Breast epithelium (tissue), 3 donors: ENCODE results near the gene ADARB2.

Experiments
- CTCF ChIP-seq, 3 donors: fragments of 450-650 bp; IDR thresholded peaks; one replicate each; pipeline ENCODE4 v1.5.1; 2016 to 2017; ENCODE audit warnings: antibody characterized with exemption in 3 of 3, mild to moderate bottlenecking in 3 of 3, moderate library complexity in 3 of 3
- POLR2AphosphoS5 ChIP-seq, 3 donors: sonication (generic); formaldehyde crosslinking; IDR thresholded peaks; one replicate each; pipeline ENCODE4 v1.6.1; 2017; ENCODE audit warnings: antibody characterized with exemption in 3 of 3

- TF ChIP-seq CTCF (IDR thresholded peaks at IDR 0.05): no peak
- TF ChIP-seq POLR2AphosphoS5 (IDR thresholded peaks at IDR 0.05): no peak
These were observed 220.7 kb downstream of the ADARB2 start for GRCh38 chr10:1516492-1517165.
